A549 (cell line): Measurements from ENCODE around the gene ARL4D.

Source experiments
- E2F6 ChIP-seq: IDR thresholded peaks from 2 replicates; pipeline ENCODE4 v1.6.1; 2012; ENCODE audit warnings: low read depth, borderline replicate concordance
- EP300 ChIP-seq, 2 experiments: fragments of >200 bp; sonication (Bioruptor Twin); formaldehyde crosslinking; IDR thresholded peaks; 2 replicates in 1 of 2; 3 replicates in 1 of 2; pipeline ENCODE4 v1.6.1; 2016 to 2017
- JUN ChIP-seq, 2 experiments: fragments of >200 bp; sonication (Bioruptor Twin); formaldehyde crosslinking; IDR thresholded peaks; 2 replicates in 1 of 2; 3 replicates in 1 of 2; pipeline ENCODE4 v1.6.1; 2016 to 2017
- KDM5A ChIP-seq: fragments of 200-600 bp; sonication (generic); IDR thresholded peaks from 2 replicates; pipeline ENCODE4 v1.6.1; 2016; ENCODE audit warnings: antibody characterized with exemption, mild to moderate bottlenecking
- NR3C1 ChIP-seq: fragments of >200 bp; sonication (Bioruptor Twin); formaldehyde crosslinking; IDR thresholded peaks from 3 replicates; pipeline ENCODE4 v1.6.1; 2017
- POLR2A ChIP-seq: IDR thresholded peaks from 2 replicates; pipeline ENCODE4 v1.6.1; 2012; ENCODE audit warnings: mild to moderate bottlenecking, low read length
- RAD21 ChIP-seq, 2 experiments: fragments of >200 bp in 1 of 2; sonication (Bioruptor Twin) in 1 of 2; formaldehyde crosslinking in 1 of 2; IDR thresholded peaks in 1 of 2; conservative IDR thresholded peaks in 1 of 2; 2 replicates in 1 of 2; 3 replicates in 1 of 2; pipeline ENCODE4 v1.6.1; 2012 to 2018; ENCODE audit warnings: inconsistent platforms in 1 of 2
- TF ChIP-seq, protein P1 (sequence below): fragments of >200 bp; sonication (Bioruptor Twin); formaldehyde crosslinking; IDR thresholded peaks from 3 replicates; pipeline ENCODE4 v1.5.1; 2016
- TF ChIP-seq, protein P2 (sequence below): IDR thresholded peaks from 2 replicates; pipeline ENCODE4 v1.6.1; 2012

DNA sequence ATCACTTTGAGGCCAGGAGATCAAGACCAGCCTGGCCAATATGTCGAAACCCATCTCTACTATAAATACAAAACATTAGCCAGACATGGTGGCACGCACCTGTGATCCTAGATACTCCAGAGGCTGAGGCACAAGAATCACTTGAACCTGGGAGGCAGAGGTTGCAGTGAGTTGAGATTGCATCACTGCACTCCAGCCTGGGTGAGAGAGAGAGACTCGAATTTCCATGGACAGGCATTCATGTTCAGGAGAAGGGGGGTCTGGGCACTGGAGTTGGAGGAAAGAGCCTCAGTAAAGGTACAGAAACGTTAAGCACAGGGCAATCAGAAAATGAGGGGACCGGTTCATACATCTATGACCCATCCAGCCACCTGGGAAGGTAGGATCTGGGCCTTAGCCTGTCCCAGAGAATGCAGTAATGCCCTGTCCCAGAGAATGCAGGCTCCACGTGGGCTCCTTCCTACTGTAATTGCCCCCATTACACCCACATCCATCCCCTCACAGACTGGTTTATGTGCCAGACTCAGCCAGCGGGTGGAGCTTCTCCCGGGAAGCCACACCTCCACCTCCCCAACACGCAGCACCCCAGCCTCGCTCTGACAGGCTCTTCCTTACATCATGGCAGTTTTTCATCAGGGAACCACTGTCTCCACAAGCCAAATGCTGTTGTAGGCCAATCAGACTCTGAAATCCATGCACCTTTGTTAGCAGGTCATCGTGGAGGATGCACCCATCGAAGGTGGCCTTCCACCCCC lies 21.6 kb upstream of the ARL4D start:
- TF ChIP-seq EP300 (IDR thresholded peaks at IDR 0.05) (no peak), POLR2A (no peak), E2F6 (no peak), JUN (IDR thresholded peaks at IDR 0.05) (no peak), NR3C1 (no peak), KDM5A (no peak), RAD21 (conservative IDR thresholded peaks at IDR 0.05 in 1 of 2, IDR thresholded peaks at IDR 0.05 in 1 of 2) (no peak)
- TF ChIP-seq, protein P1, sequence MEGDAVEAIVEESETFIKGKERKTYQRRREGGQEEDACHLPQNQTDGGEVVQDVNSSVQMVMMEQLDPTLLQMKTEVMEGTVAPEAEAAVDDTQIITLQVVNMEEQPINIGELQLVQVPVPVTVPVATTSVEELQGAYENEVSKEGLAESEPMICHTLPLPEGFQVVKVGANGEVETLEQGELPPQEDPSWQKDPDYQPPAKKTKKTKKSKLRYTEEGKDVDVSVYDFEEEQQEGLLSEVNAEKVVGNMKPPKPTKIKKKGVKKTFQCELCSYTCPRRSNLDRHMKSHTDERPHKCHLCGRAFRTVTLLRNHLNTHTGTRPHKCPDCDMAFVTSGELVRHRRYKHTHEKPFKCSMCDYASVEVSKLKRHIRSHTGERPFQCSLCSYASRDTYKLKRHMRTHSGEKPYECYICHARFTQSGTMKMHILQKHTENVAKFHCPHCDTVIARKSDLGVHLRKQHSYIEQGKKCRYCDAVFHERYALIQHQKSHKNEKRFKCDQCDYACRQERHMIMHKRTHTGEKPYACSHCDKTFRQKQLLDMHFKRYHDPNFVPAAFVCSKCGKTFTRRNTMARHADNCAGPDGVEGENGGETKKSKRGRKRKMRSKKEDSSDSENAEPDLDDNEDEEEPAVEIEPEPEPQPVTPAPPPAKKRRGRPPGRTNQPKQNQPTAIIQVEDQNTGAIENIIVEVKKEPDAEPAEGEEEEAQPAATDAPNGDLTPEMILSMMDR = no peak
- TF ChIP-seq, protein P2, sequence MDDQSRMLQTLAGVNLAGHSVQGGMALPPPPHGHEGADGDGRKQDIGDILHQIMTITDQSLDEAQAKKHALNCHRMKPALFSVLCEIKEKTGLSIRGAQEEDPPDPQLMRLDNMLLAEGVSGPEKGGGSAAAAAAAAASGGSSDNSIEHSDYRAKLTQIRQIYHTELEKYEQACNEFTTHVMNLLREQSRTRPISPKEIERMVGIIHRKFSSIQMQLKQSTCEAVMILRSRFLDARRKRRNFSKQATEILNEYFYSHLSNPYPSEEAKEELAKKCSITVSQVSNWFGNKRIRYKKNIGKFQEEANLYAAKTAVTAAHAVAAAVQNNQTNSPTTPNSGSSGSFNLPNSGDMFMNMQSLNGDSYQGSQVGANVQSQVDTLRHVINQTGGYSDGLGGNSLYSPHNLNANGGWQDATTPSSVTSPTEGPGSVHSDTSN = no peak
